Endothelial cell of umbilical vein (primary cell): Measurements from ENCODE around the gene PIP5K1A.
"Not testable (repeated sequence)": the region's sequence is repeated elsewhere in the genome, so short reads cannot be mapped to it uniquely, and the experiment has no call there.

Experiments
- EZH2 ChIP-seq: IDR thresholded peaks from 2 replicates; pipeline ENCODE4 v1.6.1; 2012; ENCODE audit warnings: borderline replicate concordance, low read depth, mild to moderate bottlenecking, moderate library complexity, low read length, inconsistent platforms; ENCODE audit not compliant: severe bottlenecking
- FOS ChIP-seq: IDR thresholded peaks from 2 replicates; pipeline ENCODE4 v1.6.1; 2011; ENCODE audit warnings: mild to moderate bottlenecking, low read length, moderate library complexity, borderline replicate concordance; ENCODE audit not compliant: insufficient read depth
- MAX ChIP-seq: IDR thresholded peaks from 2 replicates; pipeline ENCODE4 v1.6.1; 2011; ENCODE audit not compliant: insufficient read depth, insufficient read length
- MYC ChIP-seq: IDR thresholded peaks from one replicate; pipeline ENCODE4 v1.6.1; 2011; ENCODE audit warnings: mild to moderate bottlenecking, low read depth, low read length
- POLR2A ChIP-seq: IDR thresholded peaks from 2 replicates; pipeline ENCODE4 v1.6.1; 2012; ENCODE audit warnings: low read depth, mild to moderate bottlenecking, control low read depth, low read length
- POLR2AphosphoS5 ChIP-seq: IDR thresholded peaks from 2 replicates; pipeline ENCODE4 v1.6.1; 2012; ENCODE audit warnings: low read depth, mild to moderate bottlenecking, control low read depth, low read length, moderate library complexity; ENCODE audit not compliant: insufficient read depth
- TF ChIP-seq, protein P1 (sequence below), 2 donors: IDR thresholded peaks; 1 replicate in 1 of 2; 2 replicates in 1 of 2; pipeline ENCODE4 v1.5.1; 2011; ENCODE audit warnings: low read length in 2 of 2, mild to moderate bottlenecking in 2 of 2, moderate library complexity in 2 of 2, control low read depth in 1 of 2, inconsistent platforms in 1 of 2, low read depth in 1 of 2; ENCODE audit not compliant: insufficient read depth in 1 of 2; ENCODE audit errors: extremely low read depth in 1 of 2

GRCh38 chr1:151205381-151205965 lies 7.1 kb downstream of the PIP5K1A start:
- TF ChIP-seq, protein P1, sequence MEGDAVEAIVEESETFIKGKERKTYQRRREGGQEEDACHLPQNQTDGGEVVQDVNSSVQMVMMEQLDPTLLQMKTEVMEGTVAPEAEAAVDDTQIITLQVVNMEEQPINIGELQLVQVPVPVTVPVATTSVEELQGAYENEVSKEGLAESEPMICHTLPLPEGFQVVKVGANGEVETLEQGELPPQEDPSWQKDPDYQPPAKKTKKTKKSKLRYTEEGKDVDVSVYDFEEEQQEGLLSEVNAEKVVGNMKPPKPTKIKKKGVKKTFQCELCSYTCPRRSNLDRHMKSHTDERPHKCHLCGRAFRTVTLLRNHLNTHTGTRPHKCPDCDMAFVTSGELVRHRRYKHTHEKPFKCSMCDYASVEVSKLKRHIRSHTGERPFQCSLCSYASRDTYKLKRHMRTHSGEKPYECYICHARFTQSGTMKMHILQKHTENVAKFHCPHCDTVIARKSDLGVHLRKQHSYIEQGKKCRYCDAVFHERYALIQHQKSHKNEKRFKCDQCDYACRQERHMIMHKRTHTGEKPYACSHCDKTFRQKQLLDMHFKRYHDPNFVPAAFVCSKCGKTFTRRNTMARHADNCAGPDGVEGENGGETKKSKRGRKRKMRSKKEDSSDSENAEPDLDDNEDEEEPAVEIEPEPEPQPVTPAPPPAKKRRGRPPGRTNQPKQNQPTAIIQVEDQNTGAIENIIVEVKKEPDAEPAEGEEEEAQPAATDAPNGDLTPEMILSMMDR (IDR thresholded peaks at IDR 0.05; ENCODE audit: extremely low read depth in 1 of 2, insufficient read depth in 1 of 2, low read depth in 1 of 2, low read length in 2 of 2): not testable (repeated sequence)
- not testable (repeated sequence) for TF ChIP-seq MAX, POLR2A, POLR2AphosphoS5, FOS, EZH2, MYC
